GM12875 (cell line): Measurements from ENCODE around the gene CNTNAP2.
"Not testable (repeated sequence)": the region's sequence is repeated elsewhere in the genome, so short reads cannot be mapped to it uniquely, and the experiment has no call there.

ENCODE experiments used
- H3K4me3 ChIP-seq: one replicate; pipeline ENCODE4 v1.5.1; 2011; ENCODE audit warnings: low read depth, low read length, control low read depth
- CTCF ChIP-seq: IDR thresholded peaks from 2 replicates; pipeline ENCODE4 v1.5.1; 2011; ENCODE audit warnings: low read depth, mild to moderate bottlenecking, control low read depth, inconsistent platforms, low read length, moderate library complexity, borderline replicate concordance; ENCODE audit not compliant: insufficient read depth

The CNTNAP2 gene

GRCh38 chr7:147777309-147777708, 1660.7 kb downstream of the CNTNAP2 start:
- TF ChIP-seq CTCF: no peak
- H3K4me3 ChIP-seq: no peak overlapping the region

- TF ChIP-seq CTCF: no peak
- H3K4me3 ChIP-seq: no peak overlapping the region
Observed at GRCh38 chr7:147779949-147780348, 1663.3 kb downstream of the CNTNAP2 start.

GRCh38 chr7:147796581-147796980, 1680.0 kb downstream of the CNTNAP2 start:
- no peak overlapping the region for H3K4me3 ChIP-seq
- no peak for TF ChIP-seq CTCF

GRCh38 chr7:147798001-147798400, 1681.4 kb downstream of the CNTNAP2 start:
- H3K4me3 ChIP-seq: no peak overlapping the region
- no peak for TF ChIP-seq CTCF

- H3K4me3 ChIP-seq: not testable (repeated sequence)
Observed at GRCh38 chr7:147801762-147802161, 1685.2 kb downstream of the CNTNAP2 start.

- H3K4me3 ChIP-seq: no peak overlapping the region
- no peak for TF ChIP-seq CTCF
Observed at GRCh38 chr7:147803151-147803550, 1686.5 kb downstream of the CNTNAP2 start.

- no peak for TF ChIP-seq CTCF
- no peak overlapping the region for H3K4me3 ChIP-seq
Observed at GRCh38 chr7:147803606-147804005, 1687.0 kb downstream of the CNTNAP2 start.

- H3K4me3 ChIP-seq: no peak overlapping the region
- no peak for TF ChIP-seq CTCF
Observed at GRCh38 chr7:147804032-147804431, 1687.4 kb downstream of the CNTNAP2 start.
